Activated CD4-positive, alpha-beta T cell treated with anti-CD3 and anti-CD28 coated beads for 1 hour (primary cell): ENCODE results near the gene TAS2R42.

ENCODE experiments used
- DNase-seq: peaks from one replicate; pipeline ENCODE4 v3.0.0-alpha.2; 2020

Gene TAS2R42

GRCh38 chr12:11186837-11187236, at the start of gene TAS2R42:
Gene TAS2R42 (minus strand): TSS chr12:11186937. CDS start chr12:11186937, 0 bp downstream.
- no peak for DNase-seq

- DNase-seq, result no peak
Measured at GRCh38 chr12:11233532-11233931, 46.8 kb upstream of the TAS2R42 start.

GRCh38 chr12:11228296-11228879, 41.7 kb upstream of the TAS2R42 start:
- DNase-seq, result no peak

GRCh38 chr12:11227373-11227772, 40.6 kb upstream of the TAS2R42 start:
- no peak for DNase-seq

GRCh38 chr12:11209113-11209512, 22.4 kb upstream of the TAS2R42 start:
- DNase-seq, result no peak

- no peak for DNase-seq
Measured at GRCh38 chr12:11204173-11204572, 17.4 kb upstream of the TAS2R42 start.

GRCh38 chr12:11202811-11203210, 16.1 kb upstream of the TAS2R42 start:
- DNase-seq, result no peak

- no peak for DNase-seq
Measured at GRCh38 chr12:11183011-11183410, 3.7 kb downstream of the TAS2R42 start.

GRCh38 chr12:11182529-11182928, 4.2 kb downstream of the TAS2R42 start:
- DNase-seq, result no peak

GRCh38 chr12:11178250-11178649, 8.5 kb downstream of the TAS2R42 start:
- no peak for DNase-seq

GRCh38 chr12:11174022-11174421, 12.7 kb downstream of the TAS2R42 start:
- DNase-seq, result no peak

- no peak for DNase-seq
Measured at GRCh38 chr12:11171969-11172675, 14.6 kb downstream of the TAS2R42 start.

GRCh38 chr12:11171145-11171968, 15.4 kb downstream of the TAS2R42 start, which contains the start of gene SMIM10L1:
Gene SMIM10L1 (plus strand): TSS chr12:11171194. CDS start chr12:11171357, 163 bp downstream.
- peak; percentile 76 for DNase-seq

GRCh38 chr12:11170810-11171144, 16.0 kb downstream of the TAS2R42 start:
- no peak for DNase-seq

- DNase-seq, result no peak
Measured at GRCh38 chr12:11166300-11166699, 20.4 kb downstream of the TAS2R42 start.

GRCh38 chr12:11164384-11164783, 22.4 kb downstream of the TAS2R42 start:
- no peak for DNase-seq

- no peak for DNase-seq
Measured at GRCh38 chr12:11162502-11162901, 24.2 kb downstream of the TAS2R42 start.

GRCh38 chr12:11158885-11159444, 27.8 kb downstream of the TAS2R42 start:
- no peak for DNase-seq

GRCh38 chr12:11154400-11154925, 32.3 kb downstream of the TAS2R42 start:
- no peak for DNase-seq

- no peak for DNase-seq
Measured at GRCh38 chr12:11152725-11153124, 34.0 kb downstream of the TAS2R42 start.

GRCh38 chr12:11150832-11151231, 35.9 kb downstream of the TAS2R42 start:
- DNase-seq, result no peak

- DNase-seq, result no peak
Measured at GRCh38 chr12:11147420-11147819, 39.3 kb downstream of the TAS2R42 start.

GRCh38 chr12:11144297-11144696, 42.4 kb downstream of the TAS2R42 start:
- DNase-seq, result no peak
